Uterus (tissue), 4 donors: ENCODE results near the gene LRRC56. TPM values are rescaled to one million over a fixed set of nuclear protein-coding genes. Genes with fewer than 3 reads are reported as not detected.
A peak's percentile ranks its signal among the peaks of the same experiment; 100 is the strongest.

Experiments
- DNase-seq, 2 donors: peaks; one replicate each; pipeline ENCODE4 v3.0.0-alpha.2; 2019 to 2020
- H3K27ac ChIP-seq, 2 donors: fragments of 200-600 bp; sonication (generic); 1 replicate in 1 of 2; 2 replicates in 1 of 2; pipeline ENCODE4 v1.5.1; 2016 to 2018
- H3K27me3 ChIP-seq, 2 donors: fragments of 200-600 bp; sonication (generic); one replicate each; pipeline ENCODE4 v1.5.1; 2018 to 2019; ENCODE audit warnings: control low read depth in 1 of 2
- H3K36me3 ChIP-seq, 2 donors: fragments of 200-600 bp; sonication (generic); one replicate each; pipeline ENCODE4 v1.5.1; 2019; ENCODE audit warnings: control low read depth in 1 of 2
- H3K4me1 ChIP-seq, 2 donors: fragments of 200-600 bp; sonication (generic); one replicate each; pipeline ENCODE4 v1.5.1; 2018 to 2019; ENCODE audit warnings: control low read depth in 1 of 2
- H3K4me3 ChIP-seq, 2 donors: fragments of 200-600 bp; sonication (generic); 1 replicate in 1 of 2; 2 replicates in 1 of 2; pipeline ENCODE4 v1.5.1; 2018 to 2019; ENCODE audit warnings: mild to moderate bottlenecking in 1 of 2
- H3K9me3 ChIP-seq, 2 donors: fragments of 200-600 bp; sonication (generic); one replicate each; pipeline ENCODE4 v1.5.1; 2019; ENCODE audit warnings: control low read depth in 1 of 2
- CTCF ChIP-seq, 4 experiments: fragments of 200-600 bp in 2 of 4; fragments of 450-650 bp in 2 of 4; sonication (generic) in 2 of 4; IDR thresholded peaks; one replicate each; pipeline ENCODE4 v1.5.1; 2016 to 2019; ENCODE audit warnings: antibody characterized with exemption in 4 of 4, mild to moderate bottlenecking in 2 of 4, moderate library complexity in 1 of 4
- POLR2A ChIP-seq, 2 donors: fragments of 450-650 bp; IDR thresholded peaks; one replicate each; pipeline ENCODE4 v1.6.1; 2016; ENCODE audit warnings: antibody characterized with exemption in 2 of 2, mild to moderate bottlenecking in 1 of 2, moderate library complexity in 1 of 2
- intact Hi-C: fragments of 100-400 bp; cut with DNase I; formaldehyde crosslinking; loops from one replicate; pipeline ENCODE4 v1.15.1; 2023; ENCODE audit warnings: low total_unique reads
- total RNA-seq, 4 donors: library from RNA; depleted of rRNA in 3 of 4; stranded (reverse); fragments of >200 nt in 3 of 4; gene quantifications; one replicate each; pipeline versions ENCODE4 v1.1.0 to v1.2.4, GENCODE V29; 2014 to 2023
- donor health status: DM: yes; HTN: yes; CAD: no.

The LRRC56 gene
- total RNA-seq, 4 donors from 2014 or later: 1.7 to 1.9 TPM; not detected in 2

- no peak for DNase-seq
- no peaks in the 10 kb centered on the region for H3K9me3 ChIP-seq
- TF ChIP-seq CTCF (IDR thresholded peaks at IDR 0.05) (no peak), POLR2A (IDR thresholded peaks at IDR 0.05) (no peak)
- H3K27me3 ChIP-seq: no peaks in the 10 kb centered on the region
- no peak overlapping the region for H3K4me3 ChIP-seq
- peaks cover 0 to 8% of the 10 kb centered on the region in 2 donors for H3K4me1 ChIP-seq
- intact Hi-C loops: no loop called here
- H3K36me3 ChIP-seq: no peaks in the 10 kb centered on the region
- no peak overlapping the region for H3K27ac ChIP-seq
Observed at GRCh38 chr11:563812-564578, 26.7 kb downstream of the LRRC56 start.

DNA sequence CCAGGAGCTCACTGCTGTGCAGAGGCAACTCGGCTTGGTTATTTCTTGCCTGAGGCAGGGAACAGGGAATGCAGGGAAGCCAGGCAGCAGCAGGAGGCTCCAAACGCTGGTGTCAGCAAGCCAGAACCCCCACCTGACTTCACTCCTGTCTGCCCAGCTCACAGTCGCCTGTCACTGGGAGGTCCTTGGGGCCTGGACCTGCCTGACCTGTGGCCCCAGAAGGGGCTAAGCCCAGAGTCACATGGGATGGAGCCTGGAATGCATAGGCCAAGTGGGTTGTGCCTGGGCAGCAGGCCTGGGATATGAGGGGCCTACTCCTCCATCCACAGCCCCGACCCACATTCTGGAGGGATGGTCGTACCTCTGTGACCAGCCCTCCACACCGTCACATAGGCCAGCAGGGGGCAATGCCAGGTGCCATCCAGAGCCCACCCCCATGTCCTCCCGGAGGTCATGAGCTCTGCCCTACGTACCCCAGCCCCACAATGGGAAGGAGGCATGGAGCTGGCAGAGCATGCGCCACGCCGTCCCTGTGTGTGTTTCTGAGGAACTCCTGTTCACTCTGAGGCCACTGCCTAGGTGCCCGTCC lies 28.7 kb downstream of the LRRC56 start:
- intact Hi-C loops: no loop called here
- H3K27me3 ChIP-seq: no peaks in the 10 kb centered on the region
- no peak overlapping the region for H3K27ac ChIP-seq
- H3K36me3 ChIP-seq: no peaks in the 10 kb centered on the region
- no peak for DNase-seq
- peaks cover 0 to 7% of the 10 kb centered on the region in 2 donors for H3K4me1 ChIP-seq
- TF ChIP-seq POLR2A (IDR thresholded peaks at IDR 0.05): no peak
- H3K4me3 ChIP-seq: no peak overlapping the region
- H3K9me3 ChIP-seq: no peaks in the 10 kb centered on the region

DNA sequence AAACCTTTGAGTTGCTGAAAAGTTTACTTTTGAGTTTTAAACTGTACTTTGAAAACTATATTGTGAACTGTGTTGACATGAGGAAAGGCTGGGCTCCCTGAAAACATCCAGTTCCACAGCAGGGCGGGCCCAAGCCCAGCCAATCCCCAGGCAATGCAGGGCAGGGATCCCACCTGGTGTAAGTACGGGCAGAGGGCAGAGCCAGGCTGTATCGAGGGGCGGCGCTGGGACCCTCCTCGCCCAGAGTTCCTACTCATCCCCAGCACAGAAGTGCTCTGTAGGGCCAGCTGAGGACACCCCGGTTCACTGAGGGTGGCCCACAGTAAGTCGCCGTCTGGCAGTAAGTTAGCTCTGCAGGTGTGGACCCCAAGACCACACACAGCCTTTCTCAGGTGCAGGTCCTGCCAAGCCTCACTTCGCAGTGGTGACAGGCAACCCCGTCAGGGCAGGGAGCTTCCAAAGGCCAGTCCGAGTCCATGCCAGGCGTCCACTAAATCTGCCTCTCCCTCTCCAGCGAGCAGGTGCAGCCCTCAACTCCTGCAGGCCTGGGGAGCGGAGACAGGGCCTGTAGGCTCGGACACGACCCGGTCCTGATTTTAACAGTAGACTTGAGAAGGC lies 29.8 kb downstream of the LRRC56 start:
- Histone ChIP-seq H3K4me3 (no peak overlapping the region), H3K36me3 (no peaks in the 10 kb centered on the region), H3K27ac (peak overlapping the region in 1 of 2 donors; percentile 85), H3K9me3 (no peaks in the 10 kb centered on the region), H3K27me3 (no peaks in the 10 kb centered on the region), H3K4me1 (peaks cover 0 to 7% of the 10 kb centered on the region in 2 donors)
- intact Hi-C loops: no loop called here
- peak in 1 of 2 donors; percentile 15 for DNase-seq
- TF ChIP-seq CTCF (IDR thresholded peaks at IDR 0.05) (no peak), POLR2A (IDR thresholded peaks at IDR 0.05) (no peak)

GRCh38 chr11:567629-568292 lies 30.4 kb downstream of the LRRC56 start:
- H3K4me1 ChIP-seq: peaks cover 0 to 9% of the 10 kb centered on the region in 2 donors
- intact Hi-C loops: no loop called here
- TF ChIP-seq CTCF (IDR thresholded peaks at IDR 0.05) (no peak), POLR2A (IDR thresholded peaks at IDR 0.05) (no peak)
- no peaks in the 10 kb centered on the region for H3K9me3 ChIP-seq
- DNase-seq: peak in 1 of 2 donors; percentile 29
- H3K27ac ChIP-seq: peak overlapping the region; percentile 49 to 85
- H3K4me3 ChIP-seq: peak overlapping the region; percentile 49 to 52
- no peaks in the 10 kb centered on the region for H3K36me3 ChIP-seq
- H3K27me3 ChIP-seq: no peaks in the 10 kb centered on the region

GRCh38 chr11:568306-569157 lies 31.2 kb downstream of the LRRC56 start:
- H3K9me3 ChIP-seq: no peaks in the 10 kb centered on the region
- no peaks in the 10 kb centered on the region for H3K27me3 ChIP-seq
- peak overlapping the region; percentile 49 to 52 for H3K4me3 ChIP-seq
- peaks cover 4 to 12% of the 10 kb centered on the region in 2 donors for H3K4me1 ChIP-seq
- intact Hi-C loops: no loop called here
- H3K36me3 ChIP-seq: no peaks in the 10 kb centered on the region
- peak in 1 of 4 experiments; percentile 6 for TF ChIP-seq CTCF (IDR thresholded peaks at IDR 0.05)
- TF ChIP-seq POLR2A (IDR thresholded peaks at IDR 0.05): peak in 1 of 2 donors; percentile 56
- peak overlapping the region; percentile 49 to 85 for H3K27ac ChIP-seq
- peak; percentile 90 to 91 for DNase-seq
